HG02884 (cell line): ENCODE data around the gene HOXA4.

Source experiments
- ATAC-seq: cut with Tn5 transposase; IDR thresholded peaks from one replicate; pipeline ENCODE4 v1.9.1; 2021; ENCODE audit warnings: mild to moderate bottlenecking, moderate library complexity; ENCODE audit not compliant: unreplicated experiment

The HOXA4 gene

DNA sequence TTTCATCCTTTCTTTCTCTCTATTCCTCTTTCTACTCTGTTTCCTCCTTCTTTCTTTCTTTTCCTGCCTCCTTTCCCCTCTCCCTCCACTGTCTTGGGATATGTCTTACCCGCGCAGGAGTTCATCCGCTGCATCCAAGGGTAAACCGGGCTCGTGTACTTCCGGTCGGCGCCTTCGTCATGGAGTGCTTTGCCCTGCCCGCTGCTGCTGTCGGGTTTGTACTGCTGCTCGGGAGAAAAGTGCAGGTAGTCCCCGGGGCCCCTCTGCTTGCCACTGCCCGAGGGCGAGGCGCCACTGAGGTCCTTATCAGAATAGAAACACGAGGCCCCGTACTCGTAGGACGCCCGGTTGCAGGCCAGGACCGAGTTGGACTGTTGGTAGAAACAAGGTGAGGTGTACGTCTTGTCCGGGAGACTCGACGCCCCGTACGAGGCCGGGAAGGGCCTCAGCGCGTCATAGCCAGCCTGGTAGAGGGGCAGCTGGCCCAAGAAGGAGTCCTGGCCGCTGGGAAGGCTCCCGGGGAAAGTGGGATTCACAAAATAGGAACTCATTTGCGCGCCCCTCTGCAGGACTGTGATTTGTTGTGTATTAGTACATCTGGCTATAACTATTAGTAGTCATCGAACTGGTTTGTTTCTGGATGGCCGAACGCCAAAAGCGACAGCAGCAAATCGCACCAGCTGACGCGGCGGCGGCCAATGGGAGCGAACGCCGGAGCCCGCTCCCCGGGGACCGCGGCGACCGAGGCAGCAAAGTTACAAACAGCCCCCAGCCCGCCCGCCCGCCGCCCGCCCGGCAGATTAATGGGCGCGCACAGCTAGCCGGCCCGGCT, 16.9 kb upstream of the HOXA4 start, which contains the start of gene HOXA6:
TSS of gene HOXA6 (minus strand) at position 576 of the 832 bp plus-strand sequence. CDS start at position 551, 25 bp downstream.
- no peak for ATAC-seq

DNA sequence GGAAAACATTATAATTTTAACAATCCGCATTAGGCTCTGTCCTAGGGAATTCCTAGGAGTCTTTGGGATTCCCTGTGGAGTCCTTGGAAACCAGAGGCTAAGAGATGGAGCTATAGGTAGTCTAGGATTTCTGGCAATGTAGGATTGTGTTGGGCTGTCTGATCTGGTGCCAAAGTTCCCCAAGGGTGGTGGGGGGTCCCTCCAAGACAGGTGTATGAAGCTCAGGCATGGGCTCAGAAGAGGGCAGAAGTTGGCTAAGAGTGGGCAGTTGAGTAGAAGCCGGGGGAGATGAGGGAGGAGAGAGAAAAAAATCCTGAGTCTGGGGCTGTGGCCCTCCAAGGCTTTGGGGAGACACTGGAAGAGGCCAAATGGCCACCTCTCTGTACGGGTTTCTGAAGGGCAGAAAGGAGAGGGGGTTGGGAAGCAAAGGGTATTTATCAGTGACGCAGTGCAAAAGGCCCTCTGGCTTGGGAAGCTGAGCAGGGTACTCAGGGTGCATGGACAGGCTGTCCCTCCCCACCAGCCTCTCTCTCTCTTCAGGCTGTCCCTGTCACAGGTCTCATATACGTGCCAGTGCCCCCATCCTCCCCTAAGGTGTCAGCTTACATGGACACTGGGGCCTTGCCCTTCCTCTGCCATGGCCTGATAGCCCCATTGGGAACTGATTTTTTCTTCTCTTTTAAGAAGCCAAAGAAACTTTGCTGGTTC, 16.1 kb upstream of the HOXA4 start:
- ATAC-seq: no peak

DNA sequence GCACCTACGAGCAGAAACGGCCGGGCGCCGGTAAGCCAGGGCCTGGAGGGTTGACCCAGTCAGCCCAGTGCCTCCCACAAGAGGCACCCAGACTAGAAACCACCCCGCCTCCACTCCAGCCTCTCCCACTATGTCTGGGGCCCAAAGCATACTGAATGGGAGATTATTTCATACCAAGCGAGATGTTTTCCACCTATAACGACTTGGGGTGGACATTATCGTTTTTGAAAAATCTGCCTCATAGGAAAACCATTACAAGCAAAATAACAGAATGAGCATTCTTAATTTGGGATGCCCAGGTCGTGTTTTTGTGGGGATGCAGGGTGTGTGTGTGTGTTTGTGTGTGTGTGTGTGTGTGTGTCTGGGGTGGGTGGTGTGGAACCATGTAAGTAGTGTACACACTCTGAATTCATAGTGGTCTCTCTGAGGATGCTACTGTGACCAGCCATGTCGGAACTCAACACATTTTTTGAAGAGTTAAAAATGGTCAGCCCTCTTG, 15.4 kb upstream of the HOXA4 start:
- no peak for ATAC-seq

DNA sequence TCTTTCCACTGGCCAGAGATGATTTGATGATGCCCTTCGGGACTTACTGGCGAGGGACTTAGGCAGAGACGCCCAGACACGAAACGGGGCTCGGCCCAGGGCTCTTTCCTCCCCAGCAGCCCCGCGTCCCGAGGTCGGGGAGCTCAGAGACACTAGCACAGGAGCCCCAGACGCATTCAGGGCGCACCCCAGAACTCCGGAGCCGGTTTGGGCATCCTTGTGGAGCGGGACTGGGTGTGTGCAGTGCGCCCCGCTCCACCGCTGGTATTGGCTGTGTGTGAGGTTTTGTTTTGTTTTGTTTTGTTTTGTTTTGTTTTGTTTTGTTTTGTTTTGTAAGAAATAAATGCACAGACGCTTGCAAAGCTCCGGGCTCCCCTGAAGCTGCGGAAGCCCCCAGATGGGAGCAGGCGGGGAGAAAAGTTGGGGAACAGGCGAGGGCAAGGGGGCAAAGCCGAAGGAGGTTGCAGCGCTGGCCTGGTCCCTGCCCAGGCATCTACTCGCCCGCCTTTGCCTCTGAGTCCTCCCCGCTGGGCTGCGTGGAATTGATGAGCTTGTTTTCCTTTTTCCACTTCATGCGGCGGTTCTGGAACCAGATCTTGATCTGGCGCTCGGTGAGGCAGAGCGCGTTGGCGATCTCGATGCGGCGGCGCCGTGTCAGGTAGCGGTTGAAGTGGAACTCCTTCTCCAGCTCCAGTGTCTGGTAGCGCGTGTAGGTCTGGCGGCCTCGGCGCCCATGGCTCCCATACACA, 14.8 kb upstream of the HOXA4 start:
- no peak for ATAC-seq

DNA sequence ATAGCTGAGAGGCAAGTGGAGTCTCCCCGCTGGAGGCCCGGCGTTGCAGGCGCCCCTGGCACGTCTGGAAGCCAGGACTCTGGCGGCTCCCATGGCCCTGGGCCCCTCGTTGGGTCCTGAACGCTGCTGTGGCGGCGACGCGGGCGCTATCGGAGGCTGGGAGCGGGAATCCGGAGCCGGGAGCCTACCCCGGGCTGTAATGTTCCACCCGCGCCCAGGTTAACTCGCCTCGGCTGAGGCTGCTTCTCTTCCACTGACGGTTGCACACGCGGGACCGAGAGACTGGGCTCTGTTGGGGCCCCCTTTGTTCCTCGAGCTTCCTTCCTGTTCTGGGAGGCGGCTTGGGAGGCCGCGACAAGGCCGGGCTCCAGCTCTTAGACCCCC, 14.2 kb upstream of the HOXA4 start:
- ATAC-seq: no peak

DNA sequence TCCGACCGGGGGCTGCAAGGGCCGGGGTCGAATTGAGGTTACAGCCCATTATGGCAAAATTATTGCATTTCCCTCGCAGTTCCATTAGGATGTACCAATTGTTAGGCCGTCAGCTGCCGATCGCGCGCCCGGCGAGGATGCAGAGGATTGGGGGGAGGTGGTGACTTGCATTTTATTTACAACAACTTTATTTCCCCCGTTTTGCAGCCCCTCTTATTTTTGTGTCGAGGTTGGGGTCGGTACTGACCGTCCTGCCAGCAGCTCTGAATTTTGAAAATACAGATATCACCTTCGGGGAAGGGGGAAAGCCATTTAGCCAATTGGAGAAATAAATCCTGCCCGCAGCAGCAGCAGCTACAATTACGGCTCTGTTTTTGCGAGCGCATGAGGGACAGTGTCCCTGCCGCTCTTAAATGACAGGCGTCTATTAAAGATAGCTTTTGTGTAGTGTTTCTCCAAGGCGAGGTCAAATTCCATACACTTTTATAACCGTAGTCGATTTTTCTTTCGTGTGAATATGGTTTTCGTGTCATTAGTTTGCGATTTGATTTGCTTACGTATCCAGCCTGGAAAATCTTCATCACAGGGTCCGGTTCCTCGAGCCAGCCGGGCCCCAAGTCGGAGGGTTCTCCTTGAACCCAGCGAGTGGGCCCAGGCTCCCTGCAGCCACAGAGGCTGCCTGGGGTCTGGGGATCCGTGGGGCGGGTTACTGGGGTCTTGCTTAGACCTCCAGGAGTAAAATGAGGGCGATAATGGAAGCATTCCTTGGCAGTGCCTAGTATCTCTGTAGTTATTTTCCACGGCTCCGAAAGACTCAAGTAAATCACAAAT, 13.6 kb upstream of the HOXA4 start:
- ATAC-seq: no peak

DNA sequence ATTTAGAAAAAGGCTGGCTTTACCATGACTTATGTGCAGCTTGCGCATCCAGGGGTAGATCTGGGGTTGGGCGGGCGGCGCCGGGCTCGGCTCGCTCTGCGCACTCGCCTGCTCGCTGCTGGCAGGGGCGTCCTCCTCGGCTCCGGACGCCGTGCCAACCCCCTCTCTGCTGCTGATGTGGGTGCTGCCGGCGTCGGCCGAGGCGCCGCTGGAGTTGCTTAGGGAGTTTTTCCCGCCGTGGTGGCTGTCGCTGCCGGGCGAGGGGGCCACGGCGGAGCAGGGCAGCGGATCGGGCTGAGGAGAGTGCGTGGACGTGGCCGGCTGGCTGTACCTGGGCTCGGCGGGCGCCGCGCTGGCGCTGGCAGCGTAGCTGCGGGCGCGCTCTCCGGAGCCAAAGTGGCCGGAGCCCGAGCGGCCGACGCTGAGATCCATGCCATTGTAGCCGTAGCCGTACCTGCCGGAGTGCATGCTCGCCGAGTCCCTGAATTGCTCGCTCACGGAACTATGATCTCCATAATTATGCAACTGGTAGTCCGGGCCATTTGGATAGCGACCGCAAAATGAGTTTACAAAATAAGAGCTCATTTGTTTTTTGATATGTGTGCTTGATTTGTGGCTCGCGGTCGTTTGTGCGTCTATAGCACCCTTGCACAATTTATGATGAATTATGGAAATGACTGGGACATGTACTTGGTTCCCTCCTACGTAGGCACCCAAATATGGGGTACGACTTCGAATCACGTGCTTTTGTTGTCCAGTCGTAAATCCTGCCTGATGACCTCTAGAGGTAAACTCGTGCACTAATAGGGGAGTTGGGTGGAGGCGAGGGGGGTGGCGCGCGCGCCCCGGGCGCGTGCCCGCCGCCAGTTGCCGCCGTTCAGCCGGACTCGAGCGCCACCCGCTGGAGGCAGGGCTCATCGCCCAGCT, 12.7 kb upstream of the HOXA4 start, which contains the start of gene HOXA5:
TSS of gene HOXA5 (minus strand) at position 659 of the 927 bp plus-strand sequence. CDS start at position 585, 74 bp downstream.
- no peak for ATAC-seq

DNA sequence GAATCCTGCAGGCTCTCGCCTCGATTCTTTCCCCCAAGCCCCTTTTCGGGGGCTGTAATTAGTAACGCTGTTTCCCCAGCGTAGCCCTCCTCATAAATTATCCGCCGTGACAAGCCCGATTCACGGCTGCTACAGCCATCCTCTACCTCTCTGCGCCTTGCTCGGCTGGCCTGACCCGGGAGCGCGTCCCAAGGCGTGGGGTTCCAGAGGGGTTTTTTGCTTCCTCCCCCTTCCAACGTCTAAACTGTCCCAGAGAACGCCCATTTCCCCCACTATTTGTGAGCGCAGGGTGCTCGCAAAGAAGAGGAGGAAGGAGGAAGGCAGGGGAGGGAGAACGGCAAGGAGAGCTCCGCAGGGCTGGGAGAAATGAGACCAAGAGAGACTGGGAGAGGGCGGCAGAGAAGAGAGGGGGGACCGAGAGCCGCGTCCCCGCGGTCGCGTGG, 12.0 kb upstream of the HOXA4 start:
- ATAC-seq: no peak

DNA sequence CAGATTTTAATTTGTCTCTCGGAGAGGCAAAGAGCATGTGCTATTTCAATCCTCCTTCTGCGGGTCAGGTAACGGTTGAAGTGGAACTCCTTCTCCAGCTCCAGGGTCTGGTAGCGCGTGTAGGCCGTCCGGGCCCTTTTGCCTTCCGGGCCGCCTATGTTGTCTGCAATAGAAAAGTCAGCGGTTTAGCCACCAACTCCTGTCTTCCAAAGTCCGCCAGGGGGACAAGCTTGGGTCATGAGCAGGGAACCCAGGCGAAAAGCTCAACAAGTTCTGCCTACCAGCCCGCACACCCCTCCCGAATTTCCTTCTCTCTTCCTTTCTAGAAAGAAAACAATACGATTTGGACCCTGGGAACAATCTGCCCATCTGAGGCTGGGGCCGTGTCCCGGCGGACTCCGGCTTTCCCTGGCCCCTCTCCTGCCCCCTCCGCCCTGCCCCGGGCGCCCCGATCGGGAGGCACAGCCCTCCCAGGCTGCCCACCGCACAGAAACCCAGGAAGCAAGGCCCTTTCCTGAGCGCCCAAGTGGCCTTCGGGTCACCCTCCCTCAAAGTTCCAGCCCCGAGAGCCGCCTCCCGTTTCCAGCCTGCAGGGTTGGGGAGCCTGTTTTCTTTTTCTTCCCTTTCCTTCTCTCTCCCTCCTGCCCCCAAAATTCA, 11.5 kb upstream of the HOXA4 start:
- ATAC-seq: no peak

DNA sequence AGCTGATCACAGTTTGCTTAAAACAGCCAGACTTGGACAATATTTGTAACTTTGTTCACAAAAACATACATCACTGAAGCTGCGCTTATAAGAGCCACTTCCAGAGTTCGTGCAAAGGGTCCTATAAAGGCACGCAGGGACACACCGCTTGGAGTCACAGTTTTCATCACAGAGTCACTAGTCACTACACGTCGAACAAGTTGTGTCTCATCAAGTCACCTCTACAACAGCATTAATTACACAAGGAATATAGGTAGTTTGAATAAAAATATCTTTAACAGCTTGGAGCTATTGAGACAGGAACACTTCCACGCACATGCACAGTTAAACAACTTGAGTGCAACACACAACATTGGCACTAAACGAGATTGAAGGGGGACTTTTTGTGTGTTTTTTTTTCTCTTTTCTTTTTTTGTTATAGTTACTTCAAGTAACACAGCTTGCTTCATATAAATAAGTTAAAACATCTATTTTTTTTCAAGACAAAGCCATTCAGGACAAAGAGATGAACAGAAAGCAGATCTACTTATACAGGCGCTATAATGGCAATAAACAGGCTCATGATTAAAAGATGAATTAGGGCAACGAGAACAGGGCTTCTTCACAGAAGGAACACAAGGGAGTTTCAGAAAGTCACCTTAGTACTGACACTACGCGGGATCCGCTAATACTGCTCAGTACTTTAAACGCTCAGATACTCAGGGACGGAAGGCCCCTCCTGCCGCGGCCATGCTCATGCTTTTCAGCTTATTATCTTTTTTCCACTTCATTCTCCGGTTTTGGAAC, 10.8 kb upstream of the HOXA4 start:
- no peak for ATAC-seq

DNA sequence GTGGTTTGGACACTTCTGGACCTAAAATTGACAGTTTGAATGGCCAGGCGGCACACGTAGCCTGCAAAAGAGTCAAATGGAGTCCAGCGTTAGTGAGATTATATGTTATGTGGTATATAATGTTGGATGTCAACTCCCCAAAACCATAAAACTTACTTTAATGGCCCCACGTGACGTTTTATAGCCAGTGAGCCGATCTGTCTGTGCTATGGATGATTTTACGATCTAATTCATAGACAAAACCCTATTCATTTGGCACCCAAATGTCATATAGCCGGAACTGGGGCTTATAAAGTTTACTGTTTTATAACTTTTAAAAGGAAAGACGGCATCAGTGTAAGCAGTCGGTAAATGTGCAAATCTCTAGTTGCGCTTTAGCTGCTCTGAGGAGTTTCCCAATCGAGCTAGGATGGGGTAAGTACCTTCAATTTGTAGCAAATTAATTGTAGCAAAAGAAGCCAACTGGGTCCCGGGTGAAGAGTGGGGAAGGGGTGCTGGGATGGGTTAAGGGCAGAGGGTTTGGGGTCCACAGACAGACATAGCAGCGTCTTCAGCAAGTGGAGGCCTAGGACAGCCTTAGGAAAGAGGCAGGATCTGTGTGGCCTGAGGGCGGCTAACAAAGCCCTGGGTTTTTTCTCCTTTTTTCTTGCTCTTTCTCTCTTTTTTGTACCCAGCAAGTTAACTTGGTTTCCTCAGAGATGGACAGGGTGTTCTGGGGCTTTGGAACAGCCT, 9.7 kb upstream of the HOXA4 start:
- ATAC-seq: no peak

DNA sequence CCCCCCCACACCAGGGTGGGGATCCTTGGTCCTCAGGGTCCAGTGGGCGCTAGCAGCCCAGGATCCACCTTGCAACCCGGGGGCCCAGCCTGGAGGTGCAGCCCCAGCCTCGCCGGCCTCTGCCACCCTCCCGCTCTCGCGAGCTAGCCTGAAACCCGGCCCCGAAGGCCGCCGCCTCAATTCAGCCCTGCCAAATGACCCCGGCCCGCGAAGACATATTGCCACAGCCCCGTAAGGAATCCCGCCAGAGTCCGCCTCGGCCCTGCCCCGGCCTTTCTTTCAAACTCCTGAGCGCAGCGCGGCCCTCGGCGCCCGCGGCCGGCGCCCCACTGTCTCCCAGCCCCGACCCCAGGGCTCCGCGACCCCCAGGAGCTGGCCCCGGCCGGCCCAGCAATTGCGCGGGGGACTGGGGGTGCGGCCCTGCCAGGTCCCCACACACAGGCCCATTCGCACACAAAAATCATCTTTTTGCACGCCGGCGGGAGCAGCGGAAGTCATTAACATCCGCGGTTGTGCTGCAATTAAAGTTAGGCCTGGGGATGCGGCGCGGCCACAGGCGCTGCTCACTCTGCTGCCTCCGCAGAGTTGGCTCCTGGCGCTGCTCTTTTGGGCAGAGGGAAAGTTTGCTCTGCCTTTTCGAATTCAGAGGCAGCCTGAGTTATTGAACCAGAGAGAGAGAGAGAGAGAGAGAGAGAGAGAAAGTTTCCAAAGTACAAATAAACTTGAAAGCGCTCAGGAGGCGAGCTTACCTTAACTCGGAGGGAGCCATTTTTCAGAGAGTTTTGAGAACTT, 9.0 kb upstream of the HOXA4 start:
- ATAC-seq: no peak

DNA sequence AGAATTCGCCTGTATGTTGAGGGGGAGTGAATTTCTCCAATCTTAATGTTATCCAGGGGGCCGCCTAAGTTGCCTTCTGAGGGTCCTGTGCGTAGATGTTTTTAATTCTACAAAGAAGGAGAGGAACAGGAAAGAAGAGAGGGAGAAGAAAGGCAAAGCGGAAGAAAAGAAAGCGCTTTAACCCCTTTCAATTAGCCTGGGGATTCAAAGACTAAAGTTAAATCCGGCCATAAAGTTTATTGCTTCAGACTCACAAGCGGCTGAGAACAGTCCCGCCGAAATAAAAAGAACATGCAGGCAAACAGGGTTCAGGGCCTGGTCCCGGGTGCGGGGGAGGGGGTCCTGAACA, 8.4 kb upstream of the HOXA4 start:
- ATAC-seq: no peak

DNA sequence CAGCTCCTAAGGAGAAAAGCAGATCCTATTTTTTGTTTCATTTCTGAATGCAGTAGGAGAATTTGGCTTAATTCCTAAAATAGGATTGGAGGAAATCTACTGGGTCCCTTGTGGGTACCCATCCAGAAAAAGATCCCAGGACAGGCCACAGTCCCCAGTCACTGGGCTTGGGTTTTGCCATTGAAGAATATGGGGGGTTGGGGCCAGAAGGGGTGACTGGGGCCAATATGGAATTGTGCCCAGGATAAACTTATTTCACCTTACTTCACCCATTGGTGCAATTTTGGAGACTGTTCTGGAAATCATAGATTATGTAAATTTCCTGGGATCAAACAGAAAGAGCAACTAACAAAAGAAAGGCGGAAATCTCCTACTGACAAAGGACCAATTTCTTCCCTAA, 7.9 kb upstream of the HOXA4 start:
- ATAC-seq: no peak

DNA sequence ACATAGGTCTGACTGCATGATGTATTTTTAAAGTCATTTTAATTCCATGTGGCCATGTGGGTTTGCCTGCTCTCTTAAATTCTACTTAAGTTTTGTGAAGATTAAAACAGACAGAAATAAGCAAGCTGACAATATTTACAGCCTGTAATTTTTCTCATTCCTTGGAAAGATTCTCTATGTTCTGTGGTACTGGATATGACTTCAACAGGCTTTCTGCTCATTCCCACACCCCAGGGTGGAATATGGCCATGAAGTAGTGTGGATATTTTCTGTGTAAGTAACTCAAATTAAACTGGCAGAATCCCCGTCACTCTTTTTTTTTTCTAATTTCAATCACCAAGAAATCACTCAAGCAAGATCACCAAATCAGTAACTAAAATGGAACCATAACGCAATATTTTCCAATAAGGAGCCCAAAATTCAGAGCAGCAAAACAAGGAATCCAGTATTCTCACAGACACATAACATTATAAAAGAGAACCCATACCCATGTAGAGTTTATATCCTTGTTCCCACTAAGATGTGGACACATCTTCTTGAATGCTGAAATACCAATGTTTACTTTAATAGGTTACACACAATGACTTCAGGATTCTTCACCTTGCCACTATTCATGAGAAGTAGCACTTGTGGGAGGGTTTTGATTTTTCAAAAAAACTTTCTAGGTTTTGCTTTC, 7.2 kb upstream of the HOXA4 start:
- ATAC-seq: no peak

DNA sequence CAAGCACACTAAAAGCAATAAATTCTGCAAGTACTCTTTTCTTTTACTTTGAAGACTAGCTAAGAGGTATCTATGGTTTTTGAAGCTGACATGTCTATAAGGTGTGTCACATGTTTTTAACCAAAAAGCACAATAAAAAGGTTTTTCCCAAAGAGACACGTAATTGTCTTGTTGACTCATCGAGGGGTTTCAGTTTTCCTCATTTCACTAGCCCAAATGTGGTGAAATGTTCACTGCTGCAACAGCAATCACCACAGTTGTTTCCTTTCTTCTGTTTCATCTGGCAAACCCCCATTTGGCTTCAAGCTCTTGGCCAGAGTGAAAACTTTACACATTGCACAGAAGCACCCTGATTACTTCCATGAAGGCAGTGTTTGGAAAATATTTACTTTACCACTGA, 3.8 kb upstream of the HOXA4 start:
- no peak for ATAC-seq
